Cardiac fibroblast (primary cell): Measurements from ENCODE around the gene APOA1.
"Not testable (repeated sequence)": the region's sequence is repeated elsewhere in the genome, so short reads cannot be mapped to it uniquely, and the experiment has no call there.

Experiments
- DNase-seq, 2 donors: peaks; one replicate each; pipeline versions ENCODE4 v3.0.0 to v3.0.0-alpha.2; 2010; ENCODE audit warnings: low read depth in 2 of 2
- H3K4me3 ChIP-seq, 2 donors: replicated peaks in 1 of 2; 1 replicate in 1 of 2; 2 replicates in 1 of 2; pipeline ENCODE4 v1.5.1; 2011; ENCODE audit warnings: low read depth in 2 of 2, low read length in 2 of 2, mild to moderate bottlenecking in 2 of 2, moderate library complexity in 1 of 2
- CTCF ChIP-seq: IDR thresholded peaks from one replicate; pipeline ENCODE4 v1.5.1; 2011; ENCODE audit warnings: low read depth, mild to moderate bottlenecking, low read length, inconsistent platforms

The APOA1 gene

GRCh38 chr11:116807601-116808261 is 29.7 kb downstream of the APOA1 start:
- no peak overlapping the region for H3K4me3 ChIP-seq
- no peak for DNase-seq
- TF ChIP-seq CTCF, result no peak

GRCh38 chr11:116804001-116804400 is 33.4 kb downstream of the APOA1 start:
- no peak for TF ChIP-seq CTCF
- H3K4me3 ChIP-seq, result no peak overlapping the region
- DNase-seq, result no peak

GRCh38 chr11:116801662-116802061 is 35.8 kb downstream of the APOA1 start:
- not testable (repeated sequence) for DNase-seq, H3K4me3 ChIP-seq

GRCh38 chr11:116800610-116801009 is 36.8 kb downstream of the APOA1 start:
- no peak overlapping the region for H3K4me3 ChIP-seq
- DNase-seq, result no peak
- TF ChIP-seq CTCF, result no peak

- H3K4me3 ChIP-seq, result no peak overlapping the region
- TF ChIP-seq CTCF, result no peak
- no peak for DNase-seq
These were observed 39.1 kb downstream of the APOA1 start for GRCh38 chr11:116798368-116798767.

- H3K4me3 ChIP-seq, result no peak overlapping the region
- no peak for DNase-seq
- no peak for TF ChIP-seq CTCF
These were observed 39.6 kb downstream of the APOA1 start for GRCh38 chr11:116797816-116798215.

- no peak for DNase-seq
- no peak for TF ChIP-seq CTCF
- no peak overlapping the region for H3K4me3 ChIP-seq
These were observed 40.9 kb downstream of the APOA1 start for GRCh38 chr11:116796548-116796947.
